Cardiac muscle cell (in vitro differentiated cells and primary cell): ENCODE data around the gene ARMH3. TPM values are rescaled to one million over a fixed set of nuclear protein-coding genes. Genes with fewer than 3 reads are reported as not detected.

Experiments used
- DNase-seq, 2 donors: peaks; one replicate each; pipeline versions ENCODE4 v3.0.0 to v3.0.0-alpha.2; 2010 to 2017; ENCODE audit warnings: low read depth in 1 of 2, low spot score in 1 of 2
- H3K27ac ChIP-seq: fragments of 200-600 bp; sonication (generic); 2 replicates; pipeline ENCODE4 v1.5.1; 2016
- H3K27me3 ChIP-seq: fragments of 200-600 bp; sonication (generic); 2 replicates; pipeline ENCODE4 v1.6.0; 2016; ENCODE audit warnings: control low read depth
- H3K36me3 ChIP-seq: fragments of 200-600 bp; sonication (generic); 2 replicates; pipeline ENCODE4 v1.5.1; 2016; ENCODE audit warnings: control low read depth
- H3K4me1 ChIP-seq: fragments of 200-600 bp; sonication (generic); 2 replicates; pipeline ENCODE4 v1.8.1; 2017; ENCODE audit warnings: low read depth, mild to moderate bottlenecking, mixed run types
- H3K4me3 ChIP-seq: fragments of 200-600 bp; sonication (generic); 2 replicates; pipeline ENCODE4 v1.5.1; 2016; ENCODE audit warnings: mild to moderate bottlenecking
- H3K9me3 ChIP-seq: fragments of 200-600 bp; sonication (generic); 2 replicates; pipeline ENCODE4 v1.5.1; 2017; ENCODE audit warnings: low read depth, mild to moderate bottlenecking, control low read depth
- CTCF ChIP-seq: IDR thresholded peaks from 2 replicates; pipeline ENCODE4 v1.5.1; 2012; ENCODE audit warnings: low read depth, mild to moderate bottlenecking, low read length
- polyA plus RNA-seq: library from polyadenylated mRNA; unstranded; fragments of >200 nt; fragmentation: Nextera tagmentation; extraction: Ambion mirVana; gene quantifications from 2 replicates; pipeline ENCODE4 v1.2.1, GENCODE V29; 2016
- total RNA-seq: library from RNA; depleted of rRNA; stranded (reverse); fragments of >200 nt; gene quantifications from 2 replicates; pipeline ENCODE4 v1.2.3, GENCODE V29; 2016

ARMH3 gene
- total and polyA plus RNA-seq, 2 experiments from 2014 or later = 5.0 to 17.2 TPM

- Histone ChIP-seq H3K27me3 (no peaks in the 10 kb centered on the region), H3K36me3 (no peaks in the 10 kb centered on the region), H3K9me3 (no peaks in the 10 kb centered on the region), H3K4me1 (peaks cover 7% of the 10 kb centered on the region), H3K27ac (no peak overlapping the region), H3K4me3 (no peak overlapping the region)
- no peak for DNase-seq
- no peak for TF ChIP-seq CTCF
These were observed 30.2 kb upstream of the ARMH3 start for GRCh38 chr10:102086196-102086595.

- TF ChIP-seq CTCF = no peak
These were observed 29.4 kb upstream of the ARMH3 start for GRCh38 chr10:102085336-102085735.

DNA sequence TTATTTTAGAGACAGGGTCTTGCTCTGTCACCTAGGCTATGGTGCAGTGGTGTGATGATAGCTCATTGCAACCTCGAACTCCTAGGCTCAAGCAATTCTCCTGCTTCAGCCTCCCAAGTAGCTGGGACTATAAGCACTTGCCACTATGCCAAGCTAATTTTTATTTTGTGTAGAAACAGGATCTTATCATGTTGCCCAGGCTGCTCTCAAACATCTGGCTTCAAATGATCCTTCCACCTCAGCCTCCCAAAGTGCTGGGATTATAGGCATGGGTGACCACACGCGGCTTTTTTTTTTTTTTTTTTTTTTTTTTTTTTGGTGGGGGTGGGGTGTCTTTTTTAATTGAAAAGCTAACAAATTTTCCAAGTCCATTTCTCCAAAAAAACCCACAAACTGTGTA is 27.6 kb upstream of the ARMH3 start:
- no peak for DNase-seq
- no peak for TF ChIP-seq CTCF
- no peak overlapping the region for H3K27ac ChIP-seq
- no peaks in the 10 kb centered on the region for H3K36me3 ChIP-seq
- no peaks in the 10 kb centered on the region for H3K27me3 ChIP-seq
- no peaks in the 10 kb centered on the region for H3K4me1 ChIP-seq
- H3K9me3 ChIP-seq = no peaks in the 10 kb centered on the region
- no peak overlapping the region for H3K4me3 ChIP-seq

More at GRCh38 chr10:102085336-102085735, 29.4 kb upstream of the ARMH3 start:
- DNase-seq = peak in 1 of 2 donors; percentile 9
- H3K9me3 ChIP-seq = no peaks in the 10 kb centered on the region
- H3K4me3 ChIP-seq = no peak overlapping the region
- H3K36me3 ChIP-seq = no peaks in the 10 kb centered on the region
- H3K4me1 ChIP-seq = peaks cover under 1% of the 10 kb centered on the region
- no peak overlapping the region for H3K27ac ChIP-seq
- H3K27me3 ChIP-seq = no peaks in the 10 kb centered on the region

DNA sequence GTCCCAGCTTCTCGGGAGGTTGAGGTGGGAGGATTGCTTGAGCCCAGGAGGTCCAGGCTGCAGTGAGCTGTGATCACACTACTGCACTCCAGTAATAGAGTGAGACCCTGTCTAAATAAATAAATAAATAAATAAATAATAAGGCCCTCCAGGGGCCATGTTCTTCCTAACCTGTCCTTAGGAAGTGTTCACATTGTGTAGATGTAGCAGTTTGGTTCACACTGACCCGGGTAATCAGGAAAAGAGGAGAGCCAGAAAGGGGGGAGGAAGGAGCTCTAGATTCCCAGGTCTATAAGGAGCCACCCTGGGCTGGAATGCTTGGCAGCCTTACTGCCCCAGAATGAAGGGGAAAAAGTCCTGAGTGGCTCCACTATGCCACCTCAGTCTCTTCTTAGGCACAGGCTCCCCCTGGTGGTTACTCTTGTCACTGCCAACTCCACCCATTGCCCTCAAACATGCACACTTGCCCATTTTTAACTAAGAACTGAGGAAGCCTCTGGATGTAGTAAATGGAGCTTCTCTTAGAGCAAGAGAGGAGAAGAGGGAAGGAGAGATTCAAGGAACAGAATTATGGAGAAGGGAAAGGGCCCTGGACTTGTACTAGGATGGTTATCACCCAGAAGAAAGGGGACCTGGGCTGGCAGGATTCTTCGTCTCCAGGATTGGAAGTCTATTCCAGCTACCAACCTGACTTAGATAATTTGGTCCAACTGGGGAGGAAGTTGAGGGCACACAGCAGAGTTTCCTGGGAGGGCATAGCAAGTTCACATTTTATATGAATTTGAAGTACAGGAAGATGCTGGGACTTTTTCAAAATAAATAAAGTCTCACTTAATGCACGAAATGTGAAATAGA is 16.9 kb upstream of the ARMH3 start:
- H3K9me3 ChIP-seq = no peaks in the 10 kb centered on the region
- DNase-seq = peak; percentile 86 to 88
- no peaks in the 10 kb centered on the region for H3K36me3 ChIP-seq
- H3K27ac ChIP-seq = no peak overlapping the region
- H3K4me1 ChIP-seq = no peaks in the 10 kb centered on the region
- H3K4me3 ChIP-seq = no peak overlapping the region
- H3K27me3 ChIP-seq = no peaks in the 10 kb centered on the region
- peak; percentile 98 for TF ChIP-seq CTCF

- H3K27me3 ChIP-seq = no peaks in the 10 kb centered on the region
- no peak for TF ChIP-seq CTCF
- no peak overlapping the region for H3K4me3 ChIP-seq
These were observed 13.1 kb upstream of the ARMH3 start for GRCh38 chr10:102069071-102069470.

More at GRCh38 chr10:102069071-102069470, 13.1 kb upstream of the ARMH3 start:
- H3K27ac ChIP-seq = no peak overlapping the region
- no peaks in the 10 kb centered on the region for H3K36me3 ChIP-seq
- H3K4me1 ChIP-seq = no peaks in the 10 kb centered on the region
- DNase-seq = no peak
- no peaks in the 10 kb centered on the region for H3K9me3 ChIP-seq
